GM12878 (cell line): Measurements from ENCODE around the gene ZMAT3. TPM values are rescaled to one million over a fixed set of nuclear protein-coding genes. Genes with fewer than 3 reads are reported as not detected.
A peak's percentile ranks its signal among the peaks of the same experiment; 100 is the strongest.

Experiments used
- BACH1 ChIP-seq: fragments of 450-650 bp; IDR thresholded peaks from 2 replicates; pipeline ENCODE4 v1.6.1; 2017; ENCODE audit warnings: mild to moderate bottlenecking, borderline replicate concordance
- BMI1 ChIP-seq: fragments of 450-650 bp; IDR thresholded peaks from 2 replicates; pipeline ENCODE4 v1.6.1; 2016; ENCODE audit warnings: mild to moderate bottlenecking, moderate library complexity, borderline replicate concordance
- CEBPB ChIP-seq, 2 experiments: fragments of 150-350 bp in 1 of 2; IDR thresholded peaks; 2 replicates each; pipeline ENCODE4 v1.6.1; 2012 to 2014; ENCODE audit warnings: low read depth in 2 of 2, low read length in 2 of 2, borderline replicate concordance in 1 of 2, inconsistent platforms in 1 of 2
- CREB1 ChIP-seq: IDR thresholded peaks from 2 replicates; pipeline ENCODE4 v1.6.1; 2012; ENCODE audit warnings: low read depth, mild to moderate bottlenecking, inconsistent platforms
- MXI1 ChIP-seq: fragments of 150-350 bp; IDR thresholded peaks from 2 replicates; pipeline ENCODE4 v1.6.1; 2011; ENCODE audit warnings: low read depth, mild to moderate bottlenecking, inconsistent platforms, low read length, improper control_type of control experiment
- MYC ChIP-seq: IDR thresholded peaks from 2 replicates; pipeline ENCODE4 v1.6.1; 2011; ENCODE audit warnings: mild to moderate bottlenecking, low read length, moderate library complexity, inconsistent platforms; ENCODE audit not compliant: insufficient read depth, insufficient replicate concordance, insufficient read length, severe bottlenecking
- NFXL1 ChIP-seq: fragments of 450-650 bp; IDR thresholded peaks from 2 replicates; pipeline ENCODE4 v1.6.1; 2017; ENCODE audit warnings: antibody characterized with exemption, mild to moderate bottlenecking, borderline replicate concordance
- RAD21 ChIP-seq: IDR thresholded peaks from 2 replicates; pipeline ENCODE4 v1.6.1; 2011; ENCODE audit warnings: mild to moderate bottlenecking, low read depth, low read length, moderate library complexity; ENCODE audit not compliant: insufficient read depth
- RAD51 ChIP-seq: fragments of 450-650 bp; IDR thresholded peaks from 2 replicates; pipeline ENCODE4 v1.6.1; 2016; ENCODE audit warnings: moderate library complexity, mild to moderate bottlenecking, inconsistent platforms
- SIN3A ChIP-seq: IDR thresholded peaks from 2 replicates; pipeline ENCODE4 v1.6.1; 2012; ENCODE audit warnings: low read depth, low read length, improper control_type of control experiment
- SIX5 ChIP-seq: IDR thresholded peaks from 2 replicates; pipeline ENCODE4 v1.6.1; 2011; ENCODE audit warnings: mild to moderate bottlenecking, low read depth, low read length, moderate library complexity; ENCODE audit not compliant: severe bottlenecking
- SRF ChIP-seq, 2 experiments: IDR thresholded peaks; 2 replicates each; pipeline ENCODE4 v1.6.1; 2011; ENCODE audit warnings: low read depth in 2 of 2, low read length in 2 of 2, mild to moderate bottlenecking in 1 of 2, moderate library complexity in 1 of 2
- WRNIP1 ChIP-seq: IDR thresholded peaks from 2 replicates; pipeline ENCODE4 v1.6.1; 2011; ENCODE audit warnings: low read depth, low read length, improper control_type of control experiment, borderline replicate concordance
- ZBED1 ChIP-seq: IDR thresholded peaks from 2 replicates; pipeline ENCODE4 v1.6.1; 2016; ENCODE audit warnings: borderline replicate concordance
- ZNF207 ChIP-seq: fragments of 450-650 bp; IDR thresholded peaks from 2 replicates; pipeline ENCODE4 v1.6.1; 2014; ENCODE audit warnings: antibody characterized with exemption, mild to moderate bottlenecking, borderline replicate concordance
- ZNF24 ChIP-seq: fragments of 450-650 bp; IDR thresholded peaks from 2 replicates; pipeline ENCODE4 v1.6.1; 2017; ENCODE audit warnings: antibody characterized with exemption, mild to moderate bottlenecking
- ZNF384 ChIP-seq: IDR thresholded peaks from 2 replicates; pipeline ENCODE4 v1.6.1; 2012; ENCODE audit warnings: low read depth, mild to moderate bottlenecking, low read length, improper control_type of control experiment, borderline replicate concordance
- polyA plus RNA-seq, 11 experiments: library from polyadenylated mRNA; depleted of rRNA in 4 of 11; unstranded in 6 of 11; stranded (reverse) in 5 of 11; fragments of >200 nt; fragmentation: Nextera tagmentation in 4 of 11; fragmentation: Illumina TruSeq in 1 of 11; extraction: Ambion mirVana in 4 of 11; extraction: Trizol in 1 of 11; gene quantifications; 1 replicate in 1 of 11; 2 replicates in 10 of 11; pipeline versions ENCODE4 v1.2.1 to v1.2.3, GENCODE V29; 2011 to 2016; ENCODE audit warnings: inconsistent platforms in 2 of 11, missing spikeins in 2 of 11, low read depth in 1 of 11
- total RNA-seq, 4 experiments: library from RNA; depleted of rRNA in 3 of 4; stranded (reverse); fragments of >200 nt in 3 of 4; fragmentation: Illumina TruSeq in 1 of 4; extraction: Trizol in 1 of 4; gene quantifications; 2 replicates each; pipeline versions ENCODE4 v1.2.1 to v1.2.3, GENCODE V29; 2013 to 2021
- TF ChIP-seq, protein P1 (sequence below): fragments of 150-350 bp; IDR thresholded peaks from 2 replicates; pipeline ENCODE4 v1.6.1; 2016; ENCODE audit warnings: low read depth, low read length
- TF ChIP-seq, protein P2 (sequence below): fragments of 150-350 bp; IDR thresholded peaks from 2 replicates; pipeline ENCODE4 v1.6.1; 2014; ENCODE audit warnings: mild to moderate bottlenecking, low read depth, low read length
- TF ChIP-seq, protein P3 (sequence below): fragments of 450-650 bp; IDR thresholded peaks from 2 replicates; pipeline ENCODE4 v1.6.1; 2017; ENCODE audit warnings: mild to moderate bottlenecking, low read depth, inconsistent platforms; ENCODE audit not compliant: poor library complexity, severe bottlenecking
- TF ChIP-seq, protein P4 (sequence below): IDR thresholded peaks from 2 replicates; pipeline ENCODE4 v1.6.1; 2011; ENCODE audit warnings: low read depth, low read length, improper control_type of control experiment, borderline replicate concordance

The ZMAT3 gene
- total and polyA plus RNA-seq, 10 of the 15 experiments (the other 5 are each of a cell fraction or from before 2014, with no cell fraction given), result 6.2 to 55.9 (median 25.8) TPM

DNA sequence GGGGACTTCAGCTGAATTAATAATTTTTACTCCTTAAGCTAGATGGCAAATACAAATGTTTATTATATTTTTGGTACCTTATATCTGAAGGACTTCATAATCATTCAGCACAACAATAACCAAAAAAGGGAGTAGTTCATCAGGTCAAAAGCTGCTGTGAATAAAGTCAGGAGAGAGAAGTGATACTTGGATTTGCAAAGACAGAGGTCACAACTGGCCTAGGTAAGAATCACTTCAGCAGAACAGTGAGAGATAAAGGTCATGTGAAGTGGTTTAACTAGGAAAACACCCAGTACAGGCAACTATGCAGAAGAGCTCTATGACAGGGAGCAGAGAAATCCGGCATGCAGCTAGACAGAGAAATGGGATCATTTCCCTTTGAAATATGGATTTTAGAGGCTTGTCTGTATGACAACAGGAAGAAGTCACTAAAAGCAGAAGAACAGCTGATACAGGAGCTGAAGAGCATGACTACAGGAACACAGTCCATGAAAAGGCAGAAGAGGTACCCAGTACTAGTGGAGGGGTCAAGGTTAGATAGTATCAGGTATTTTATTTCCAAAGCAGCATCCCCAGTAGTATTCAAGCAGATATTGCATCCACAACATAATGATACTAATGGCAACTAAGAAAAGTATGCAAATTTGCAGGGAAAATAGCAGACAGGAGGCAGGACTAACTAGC lies 25.7 kb downstream of the ZMAT3 start (continued):
- TF ChIP-seq, protein P1, sequence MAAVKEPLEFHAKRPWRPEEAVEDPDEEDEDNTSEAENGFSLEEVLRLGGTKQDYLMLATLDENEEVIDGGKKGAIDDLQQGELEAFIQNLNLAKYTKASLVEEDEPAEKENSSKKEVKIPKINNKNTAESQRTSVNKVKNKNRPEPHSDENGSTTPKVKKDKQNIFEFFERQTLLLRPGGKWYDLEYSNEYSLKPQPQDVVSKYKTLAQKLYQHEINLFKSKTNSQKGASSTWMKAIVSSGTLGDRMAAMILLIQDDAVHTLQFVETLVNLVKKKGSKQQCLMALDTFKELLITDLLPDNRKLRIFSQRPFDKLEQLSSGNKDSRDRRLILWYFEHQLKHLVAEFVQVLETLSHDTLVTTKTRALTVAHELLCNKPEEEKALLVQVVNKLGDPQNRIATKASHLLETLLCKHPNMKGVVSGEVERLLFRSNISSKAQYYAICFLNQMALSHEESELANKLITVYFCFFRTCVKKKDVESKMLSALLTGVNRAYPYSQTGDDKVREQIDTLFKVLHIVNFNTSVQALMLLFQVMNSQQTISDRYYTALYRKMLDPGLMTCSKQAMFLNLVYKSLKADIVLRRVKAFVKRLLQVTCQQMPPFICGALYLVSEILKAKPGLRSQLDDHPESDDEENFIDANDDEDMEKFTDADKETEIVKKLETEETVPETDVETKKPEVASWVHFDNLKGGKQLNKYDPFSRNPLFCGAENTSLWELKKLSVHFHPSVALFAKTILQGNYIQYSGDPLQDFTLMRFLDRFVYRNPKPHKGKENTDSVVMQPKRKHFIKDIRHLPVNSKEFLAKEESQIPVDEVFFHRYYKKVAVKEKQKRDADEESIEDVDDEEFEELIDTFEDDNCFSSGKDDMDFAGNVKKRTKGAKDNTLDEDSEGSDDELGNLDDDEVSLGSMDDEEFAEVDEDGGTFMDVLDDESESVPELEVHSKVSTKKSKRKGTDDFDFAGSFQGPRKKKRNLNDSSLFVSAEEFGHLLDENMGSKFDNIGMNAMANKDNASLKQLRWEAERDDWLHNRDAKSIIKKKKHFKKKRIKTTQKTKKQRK, result no peak
- TF ChIP-seq BACH1, result no peak
- TF ChIP-seq WRNIP1, result no peak
- TF ChIP-seq NFXL1, result no peak
- no peak for TF ChIP-seq MYC
- TF ChIP-seq, protein P2, sequence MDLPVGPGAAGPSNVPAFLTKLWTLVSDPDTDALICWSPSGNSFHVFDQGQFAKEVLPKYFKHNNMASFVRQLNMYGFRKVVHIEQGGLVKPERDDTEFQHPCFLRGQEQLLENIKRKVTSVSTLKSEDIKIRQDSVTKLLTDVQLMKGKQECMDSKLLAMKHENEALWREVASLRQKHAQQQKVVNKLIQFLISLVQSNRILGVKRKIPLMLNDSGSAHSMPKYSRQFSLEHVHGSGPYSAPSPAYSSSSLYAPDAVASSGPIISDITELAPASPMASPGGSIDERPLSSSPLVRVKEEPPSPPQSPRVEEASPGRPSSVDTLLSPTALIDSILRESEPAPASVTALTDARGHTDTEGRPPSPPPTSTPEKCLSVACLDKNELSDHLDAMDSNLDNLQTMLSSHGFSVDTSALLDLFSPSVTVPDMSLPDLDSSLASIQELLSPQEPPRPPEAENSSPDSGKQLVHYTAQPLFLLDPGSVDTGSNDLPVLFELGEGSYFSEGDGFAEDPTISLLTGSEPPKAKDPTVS, result no peak
- TF ChIP-seq ZNF207, result no peak
- no peak for TF ChIP-seq ZBED1
- no peak for TF ChIP-seq SIN3A
- TF ChIP-seq RAD51, result peak; percentile 67
- no peak for TF ChIP-seq SIX5
- no peak for TF ChIP-seq CEBPB (IDR thresholded peaks at IDR 0.05; ENCODE audit: borderline replicate concordance in 1 of 2, low read depth in 2 of 2, low read length in 2 of 2)
- TF ChIP-seq, protein P3, sequence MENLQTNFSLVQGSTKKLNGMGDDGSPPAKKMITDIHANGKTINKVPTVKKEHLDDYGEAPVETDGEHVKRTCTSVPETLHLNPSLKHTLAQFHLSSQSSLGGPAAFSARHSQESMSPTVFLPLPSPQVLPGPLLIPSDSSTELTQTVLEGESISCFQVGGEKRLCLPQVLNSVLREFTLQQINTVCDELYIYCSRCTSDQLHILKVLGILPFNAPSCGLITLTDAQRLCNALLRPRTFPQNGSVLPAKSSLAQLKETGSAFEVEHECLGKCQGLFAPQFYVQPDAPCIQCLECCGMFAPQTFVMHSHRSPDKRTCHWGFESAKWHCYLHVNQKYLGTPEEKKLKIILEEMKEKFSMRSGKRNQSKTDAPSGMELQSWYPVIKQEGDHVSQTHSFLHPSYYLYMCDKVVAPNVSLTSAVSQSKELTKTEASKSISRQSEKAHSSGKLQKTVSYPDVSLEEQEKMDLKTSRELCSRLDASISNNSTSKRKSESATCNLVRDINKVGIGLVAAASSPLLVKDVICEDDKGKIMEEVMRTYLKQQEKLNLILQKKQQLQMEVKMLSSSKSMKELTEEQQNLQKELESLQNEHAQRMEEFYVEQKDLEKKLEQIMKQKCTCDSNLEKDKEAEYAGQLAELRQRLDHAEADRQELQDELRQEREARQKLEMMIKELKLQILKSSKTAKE, result no peak
- TF ChIP-seq ZNF384, result no peak
- TF ChIP-seq BMI1, result no peak
- TF ChIP-seq ZNF24, result no peak
- 0 out of 2 replicates have a peak, but pooled peaks have one; percentile 21 for TF ChIP-seq RAD21
- TF ChIP-seq, protein P4, sequence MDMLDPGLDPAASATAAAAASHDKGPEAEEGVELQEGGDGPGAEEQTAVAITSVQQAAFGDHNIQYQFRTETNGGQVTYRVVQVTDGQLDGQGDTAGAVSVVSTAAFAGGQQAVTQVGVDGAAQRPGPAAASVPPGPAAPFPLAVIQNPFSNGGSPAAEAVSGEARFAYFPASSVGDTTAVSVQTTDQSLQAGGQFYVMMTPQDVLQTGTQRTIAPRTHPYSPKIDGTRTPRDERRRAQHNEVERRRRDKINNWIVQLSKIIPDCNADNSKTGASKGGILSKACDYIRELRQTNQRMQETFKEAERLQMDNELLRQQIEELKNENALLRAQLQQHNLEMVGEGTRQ, result no peak
- TF ChIP-seq SRF (IDR thresholded peaks at IDR 0.05; ENCODE audit: low read depth in 2 of 2, low read length in 2 of 2), result 0 out of 4 replicates have a peak, but pooled peaks of 1 of the 2 experiments have one; percentile 31
- TF ChIP-seq MXI1, result 0 out of 2 replicates have a peak, but pooled peaks have one; percentile 32
- TF ChIP-seq CREB1, result no peak
